ENCODE data around the gene BTBD10.

The BTBD10 gene

DNA sequence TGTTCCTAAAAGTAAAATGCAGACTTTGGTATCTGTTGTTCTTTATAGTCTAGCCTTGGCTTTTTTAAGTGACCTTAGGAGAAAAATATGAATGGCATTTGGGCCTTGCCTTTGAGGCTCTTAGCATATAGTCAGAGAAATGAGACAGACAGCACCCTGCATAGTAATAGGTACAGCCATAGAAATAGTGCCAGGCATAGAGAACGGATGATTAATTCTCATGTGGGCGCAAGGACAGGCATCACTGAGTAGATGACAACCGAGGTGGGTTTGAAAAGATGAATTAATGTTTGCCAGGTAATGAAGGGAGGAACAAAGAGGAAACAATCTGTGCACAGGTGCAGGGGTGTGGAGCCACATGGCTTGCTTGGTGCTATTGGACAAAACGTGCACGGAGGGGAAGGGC, 95.0 kb downstream of the BTBD10 start:
- DNase-seq = no peak

DNA sequence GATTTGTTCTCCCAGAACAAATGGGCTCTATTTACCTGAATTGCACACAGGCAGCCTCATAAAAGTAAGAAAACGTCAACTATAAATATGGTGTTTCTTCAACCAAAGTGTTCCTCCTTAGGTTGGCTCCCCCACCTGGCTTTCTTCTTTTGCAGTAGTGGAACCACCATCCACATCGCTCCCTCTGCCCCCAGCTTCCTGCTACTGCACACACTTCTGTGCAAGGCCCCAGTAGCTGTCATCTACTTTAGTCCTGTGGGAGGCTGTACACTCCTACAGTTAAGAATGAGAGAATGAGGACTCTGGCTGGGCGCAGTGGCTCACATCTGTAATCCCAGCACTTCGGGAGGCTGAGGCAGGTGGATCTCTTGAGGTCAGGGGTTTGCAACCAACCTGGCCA, 95.9 kb downstream of the BTBD10 start:
- no peak for DNase-seq

DNA sequence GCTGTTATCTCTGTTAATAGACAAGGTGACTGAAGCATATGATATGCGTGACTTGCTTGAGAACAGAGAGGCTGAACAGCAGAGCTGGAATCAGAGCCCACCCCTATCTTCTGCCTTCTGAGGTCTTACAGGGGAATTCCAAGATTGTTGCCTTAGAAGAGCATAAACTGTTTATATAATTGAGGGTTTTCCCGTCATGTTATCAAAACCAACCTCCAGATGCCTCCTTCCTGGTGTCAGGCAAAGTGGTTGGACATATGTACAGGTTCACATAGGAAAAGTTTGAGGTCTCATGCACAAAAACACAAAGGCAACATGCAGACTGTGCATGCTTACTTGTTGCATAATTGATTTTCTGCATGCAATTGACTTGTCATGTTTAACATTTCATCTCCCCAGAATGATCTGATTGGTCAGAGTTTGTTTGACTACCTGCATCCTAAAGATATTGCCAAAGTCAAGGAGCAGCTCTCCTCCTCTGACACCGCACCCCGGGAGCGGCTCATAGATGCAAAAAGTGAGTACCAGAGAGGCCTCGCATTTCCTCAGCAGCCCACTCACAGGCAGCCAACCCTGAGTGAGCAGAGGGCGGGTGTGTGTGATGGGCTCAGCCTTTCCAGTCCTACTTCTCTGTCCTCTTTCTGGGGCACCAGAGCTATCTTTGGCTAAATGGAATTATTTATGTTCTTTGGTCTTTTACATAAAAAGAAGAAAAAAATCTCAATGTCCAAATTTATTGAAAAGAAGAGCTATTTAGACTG, 96.6 kb downstream of the BTBD10 start:
- no peak for DNase-seq

DNA sequence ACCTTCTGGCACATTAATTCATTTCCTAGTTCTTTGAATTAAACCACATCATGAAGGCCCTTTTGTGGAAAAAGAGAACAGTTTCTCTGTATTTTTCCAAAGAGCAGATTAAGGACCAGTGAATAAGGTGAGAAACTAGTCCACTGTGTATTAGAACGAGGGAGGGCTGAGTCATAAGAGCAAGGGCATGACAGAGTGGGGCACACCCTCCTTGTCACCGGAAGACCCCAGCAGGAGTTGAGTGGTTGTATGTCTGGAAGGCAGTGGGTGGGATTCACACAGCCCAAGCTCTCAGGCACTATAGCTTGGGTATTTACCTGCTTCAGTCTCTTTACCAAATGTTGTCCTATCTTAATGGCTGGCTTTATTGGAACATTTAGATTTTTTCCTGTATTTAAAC, 98.6 kb downstream of the BTBD10 start:
- DNase-seq = no peak

DNA sequence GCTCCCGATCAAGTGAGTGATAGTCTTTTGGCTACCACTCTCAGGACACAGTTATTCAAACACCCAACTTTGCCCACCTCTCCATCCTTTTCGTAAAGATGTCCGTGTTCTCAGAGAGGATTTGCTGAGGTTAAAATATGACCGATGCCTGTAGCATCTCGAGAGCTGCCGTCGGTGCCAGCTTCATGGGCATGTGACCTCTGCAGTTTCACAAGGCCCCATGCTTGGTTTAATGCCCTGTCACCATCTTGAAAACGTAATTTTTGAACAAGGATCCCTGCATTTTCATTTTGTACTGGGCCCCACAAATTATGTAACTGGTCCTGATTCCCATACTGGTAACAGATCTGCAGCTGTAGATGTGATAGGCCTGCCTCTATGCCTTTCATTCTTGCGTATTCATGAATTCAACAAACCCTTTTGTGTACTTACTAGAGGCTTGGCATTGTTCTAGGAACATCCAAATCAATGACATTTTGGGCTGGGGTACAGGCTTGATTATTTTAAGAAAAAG, 100.4 kb downstream of the BTBD10 start:
- no peak for DNase-seq

DNA sequence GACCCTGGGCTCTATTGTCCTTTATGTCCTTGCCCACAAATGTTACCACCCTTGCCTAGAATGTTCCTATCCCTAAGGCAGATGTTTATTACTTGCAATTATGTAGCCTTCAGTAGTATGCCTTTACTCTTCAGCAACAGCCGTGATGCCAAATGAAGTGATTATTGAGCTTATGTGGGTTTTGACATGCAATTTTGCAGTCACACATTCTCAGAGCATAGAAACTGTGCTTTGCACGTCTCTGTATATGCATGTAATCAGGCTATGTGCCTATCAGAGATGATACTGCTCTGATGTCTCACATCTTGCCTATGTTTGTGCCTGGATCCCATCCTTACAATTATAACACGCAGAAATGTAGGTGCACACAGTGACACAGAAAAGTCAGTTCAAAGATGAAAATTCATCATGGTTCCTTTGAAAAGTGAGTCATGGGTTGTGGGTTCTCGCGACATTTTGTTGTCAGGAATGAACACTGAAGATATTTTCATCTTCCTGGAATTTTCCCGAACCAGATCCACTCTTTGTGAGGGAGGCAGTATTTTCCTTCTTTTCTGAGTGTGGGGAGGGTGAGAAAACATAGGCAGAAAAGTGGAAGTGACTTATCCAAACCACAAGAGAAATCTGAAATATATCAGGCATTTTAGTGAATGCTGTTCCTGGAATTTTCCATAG, 104.3 kb downstream of the BTBD10 start:
- DNase-seq = no peak

DNA sequence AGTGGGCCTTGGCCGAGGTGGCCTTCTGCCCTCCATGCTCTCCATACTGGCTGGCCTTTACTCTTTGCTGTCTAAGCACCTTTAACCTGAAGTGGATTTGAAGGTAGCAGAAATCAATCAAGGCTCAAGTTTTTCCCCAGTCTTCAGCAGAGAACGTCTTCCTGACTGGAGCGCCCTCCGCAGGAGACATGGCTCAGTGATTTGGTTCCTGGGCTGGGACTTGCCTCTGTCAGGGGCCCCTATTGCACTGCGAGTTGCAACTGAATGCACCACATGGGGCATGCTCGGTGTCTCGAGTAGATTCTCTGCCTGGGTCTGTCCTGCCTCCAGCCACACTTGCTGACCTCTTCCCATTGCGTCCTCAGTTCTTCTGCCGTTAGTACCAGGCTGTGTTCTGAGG, 105.8 kb downstream of the BTBD10 start:
- DNase-seq = no peak

DNA sequence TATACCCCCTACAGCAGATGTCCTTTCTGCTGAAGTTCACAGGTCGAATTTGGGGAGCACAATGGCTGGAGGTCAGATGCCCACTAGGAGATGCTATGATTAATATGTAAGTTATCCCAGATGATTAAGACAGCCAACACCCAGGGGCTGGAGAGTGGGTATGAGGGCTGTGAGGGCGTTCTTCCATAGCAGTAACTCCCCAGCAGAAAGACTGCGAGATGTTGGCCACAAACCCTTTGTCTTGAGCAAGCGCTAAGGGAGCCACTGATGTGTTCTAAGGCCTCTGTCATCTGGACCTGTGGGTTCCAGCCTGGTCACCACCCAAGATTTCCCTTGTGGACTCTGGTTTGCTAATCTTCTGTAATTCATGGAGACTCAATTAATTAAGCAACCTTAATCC, 107.8 kb downstream of the BTBD10 start:
- no peak for DNase-seq

DNA sequence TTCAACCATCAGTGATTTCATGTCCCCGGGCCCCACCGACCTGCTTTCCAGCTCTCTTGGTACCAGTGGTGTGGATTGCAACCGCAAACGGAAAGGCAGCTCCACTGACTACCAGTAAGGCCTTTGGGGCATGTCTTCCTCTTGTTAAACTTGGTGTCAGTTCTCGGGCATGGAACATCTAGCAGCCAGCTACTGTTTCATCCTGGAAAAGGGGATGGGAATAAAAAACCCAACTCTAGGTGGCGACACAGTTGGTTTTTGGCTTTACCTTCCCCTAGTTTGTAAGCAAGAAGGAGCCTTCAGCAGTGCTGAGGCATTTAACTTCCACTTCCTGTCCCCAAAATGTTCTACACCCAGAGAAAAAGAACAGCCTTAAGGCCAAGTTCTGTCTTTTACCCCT, 108.7 kb downstream of the BTBD10 start:
- DNase-seq = no peak

DNA sequence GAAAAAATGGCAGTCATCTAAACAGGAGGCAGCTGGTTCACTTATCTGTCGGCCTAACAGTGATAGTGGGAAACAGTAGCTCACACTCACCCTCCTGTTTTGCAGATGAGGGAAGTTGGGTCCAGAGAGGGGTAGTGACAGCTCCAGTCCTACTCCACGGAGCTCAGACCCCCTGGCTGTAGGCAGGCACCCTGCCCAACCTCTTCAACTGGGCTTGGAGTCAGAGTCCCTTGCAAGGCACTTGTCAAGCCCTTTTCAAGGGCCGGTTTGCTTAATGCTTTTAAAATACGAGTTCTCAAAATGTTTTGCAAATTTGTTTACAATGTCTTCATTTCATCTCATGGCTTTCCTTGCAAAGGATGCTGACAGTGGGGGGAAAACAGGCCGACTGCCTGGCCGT, 110.3 kb downstream of the BTBD10 start:
- no peak for DNase-seq

DNA sequence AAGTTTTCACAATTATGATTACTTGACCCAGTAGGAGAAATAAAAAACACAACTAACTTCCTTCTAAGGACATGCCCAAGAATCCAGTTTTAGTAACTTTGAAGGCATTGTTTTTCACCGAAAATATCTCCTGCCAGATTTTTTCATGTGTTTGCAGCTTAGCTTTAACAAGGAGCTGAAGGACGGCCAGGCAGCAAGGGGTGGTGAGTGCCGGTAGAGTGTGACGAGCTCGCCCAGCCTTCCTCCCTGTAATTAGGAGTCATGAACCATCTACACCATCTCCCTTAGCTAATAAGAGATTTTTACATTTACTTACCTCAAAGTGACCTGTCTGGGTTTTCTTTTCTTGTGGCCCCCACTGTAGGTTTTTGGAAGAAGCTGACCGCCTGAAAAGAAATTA, 113.4 kb downstream of the BTBD10 start:
- DNase-seq = no peak

DNA sequence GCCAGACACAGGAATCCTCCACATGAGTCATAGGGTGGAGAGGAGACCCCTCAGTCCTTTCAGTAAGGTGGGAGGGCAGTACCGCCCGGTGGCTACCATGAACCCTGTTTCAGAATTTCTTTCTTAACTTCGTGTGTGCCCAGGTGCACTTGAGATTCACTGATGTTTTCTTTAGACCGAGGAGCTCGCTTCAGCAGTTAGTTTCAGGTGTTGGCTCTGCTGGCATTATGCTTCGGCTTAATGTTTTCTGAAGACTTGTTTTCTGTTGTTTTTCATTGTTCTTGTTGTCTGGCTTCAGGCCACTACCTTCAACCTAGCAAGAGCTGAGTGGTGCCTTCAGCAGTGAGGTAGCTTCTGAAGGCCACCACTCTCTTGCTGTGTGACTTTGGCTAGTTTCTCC, 114.0 kb downstream of the BTBD10 start:
- no peak for DNase-seq

DNA sequence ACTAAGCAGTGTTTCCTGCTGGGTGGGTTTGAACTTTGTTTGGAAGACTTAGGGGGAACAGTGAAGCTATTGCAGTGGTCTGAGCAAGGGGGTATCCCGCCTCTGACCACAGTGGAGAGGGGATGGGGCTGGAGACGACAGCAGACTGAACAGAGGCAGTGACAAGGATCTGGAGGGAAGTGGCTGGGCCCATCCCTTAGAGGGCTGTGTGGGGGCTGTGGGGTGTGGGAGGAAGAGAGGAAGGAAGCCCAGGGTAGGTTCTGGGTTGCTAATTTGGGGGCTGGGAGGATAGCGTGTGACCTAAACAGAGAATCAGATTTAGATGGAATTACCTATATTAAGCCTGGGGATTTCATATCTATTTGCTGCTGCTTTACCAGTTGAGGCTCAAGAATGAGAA, 114.7 kb downstream of the BTBD10 start:
- DNase-seq = no peak

DNA sequence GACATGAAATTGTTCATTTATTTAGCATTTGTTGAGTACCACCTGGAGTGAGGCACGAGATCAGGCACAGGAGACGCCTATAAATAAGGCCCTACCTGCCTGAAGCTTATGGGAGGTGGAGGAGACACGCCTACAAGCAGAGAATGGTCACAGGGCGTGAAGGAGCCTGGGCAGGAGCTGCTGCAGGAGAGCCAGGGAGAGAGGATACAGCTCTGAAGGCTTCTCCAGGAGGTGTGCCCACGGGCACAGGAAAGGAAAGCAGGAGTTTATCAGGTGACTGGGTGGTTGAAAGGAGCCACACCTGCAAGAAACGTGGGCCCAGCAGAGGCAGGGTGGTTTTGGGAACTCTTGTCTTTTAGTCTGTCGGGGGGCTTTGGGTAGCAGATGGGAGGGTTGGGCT, 115.1 kb downstream of the BTBD10 start:
- no peak for DNase-seq

DNA sequence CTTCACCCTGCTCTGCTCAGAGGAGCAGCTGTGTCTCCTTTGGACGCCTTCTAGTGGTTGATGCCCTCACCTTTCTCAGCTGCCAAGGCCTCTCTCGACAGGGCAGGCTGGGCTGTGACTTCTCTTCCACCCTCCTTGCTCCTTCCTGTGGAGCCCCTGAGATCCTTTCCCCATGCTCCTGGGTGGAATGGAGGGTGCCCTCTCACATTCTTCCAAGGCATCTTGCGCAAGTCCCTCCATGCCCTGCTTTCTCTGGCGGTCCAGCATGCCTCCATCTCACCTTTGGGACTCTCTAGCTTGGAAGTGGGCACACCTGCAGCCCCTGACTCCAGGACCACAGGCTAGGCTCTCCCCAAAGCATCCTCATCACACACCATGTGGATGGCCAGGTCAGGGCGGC, 116.6 kb downstream of the BTBD10 start:
- no peak for DNase-seq

DNA sequence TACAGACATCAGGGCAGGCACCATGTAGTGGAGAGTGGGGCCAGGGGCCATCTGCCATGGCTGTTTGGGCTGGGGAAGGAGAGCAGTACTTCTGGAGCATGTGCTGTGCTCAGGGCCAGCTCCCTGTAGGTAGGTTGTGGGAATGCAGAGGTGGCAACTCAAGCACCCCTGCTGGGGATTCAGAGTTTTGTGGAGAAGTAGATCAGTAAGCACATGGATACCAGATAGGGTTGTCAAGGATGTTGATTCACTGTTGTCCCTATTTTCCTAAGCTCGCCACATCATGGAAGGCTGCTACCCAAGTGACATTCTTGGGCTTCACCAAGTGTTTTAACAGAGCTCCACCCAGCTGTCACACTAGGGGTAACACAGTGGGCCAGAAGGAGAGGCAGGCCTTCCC, 118.2 kb downstream of the BTBD10 start:
- no peak for DNase-seq

DNA sequence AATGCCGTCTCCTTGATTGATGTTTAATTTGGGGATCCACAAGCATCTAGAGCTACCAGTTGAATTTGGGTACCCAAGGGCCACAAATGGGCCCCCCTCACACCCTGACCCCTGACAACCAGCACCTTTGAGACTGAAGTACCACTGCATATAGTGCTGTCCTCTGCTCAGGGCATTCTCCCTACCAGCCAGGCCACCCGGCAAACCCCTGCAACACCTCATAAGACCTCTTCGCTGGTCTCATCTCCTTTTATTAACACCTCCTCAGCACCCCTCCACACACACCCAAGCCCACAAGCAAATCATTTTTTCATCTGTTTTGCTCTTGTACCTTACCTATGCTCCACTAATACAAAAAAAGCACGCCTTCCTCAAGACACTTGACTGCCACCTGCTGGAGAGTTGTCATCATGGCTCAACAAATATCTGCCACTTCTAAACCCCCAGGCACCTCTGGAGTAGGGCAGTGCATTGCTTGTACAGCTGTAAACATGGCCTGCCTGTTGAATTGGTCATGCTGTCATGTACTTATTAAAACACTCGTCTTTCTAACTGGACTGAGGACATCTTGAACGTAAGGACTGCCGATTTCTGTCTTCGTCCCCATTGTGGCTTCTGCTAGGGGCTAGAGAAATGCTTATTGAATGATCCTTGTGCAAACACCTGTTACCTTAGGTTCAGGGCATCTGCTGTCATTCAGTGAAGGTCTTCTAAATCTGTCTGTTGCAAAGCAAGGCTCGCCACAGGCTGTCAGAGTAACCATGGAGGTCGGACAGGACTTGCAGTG, 118.9 kb downstream of the BTBD10 start:
- peak; percentile 74 to 82 for DNase-seq

DNA sequence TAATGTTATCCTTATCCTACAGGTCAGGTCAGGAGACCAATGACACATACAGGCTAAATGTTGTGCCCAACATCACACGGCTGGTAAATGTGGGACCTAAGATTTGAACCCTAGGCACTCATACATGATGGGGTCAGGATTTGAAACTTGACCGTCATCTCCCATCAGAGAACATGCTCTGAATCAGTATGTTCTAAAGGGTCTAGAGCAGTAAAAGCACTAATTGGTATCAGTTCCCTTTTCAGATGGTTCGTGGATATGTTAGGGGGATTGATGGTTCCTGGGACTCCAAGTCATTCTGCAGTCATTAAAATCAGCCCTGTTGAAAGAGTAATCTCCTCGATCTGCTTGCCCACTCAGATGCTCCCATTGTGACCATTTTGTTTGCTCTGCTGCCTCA, 120.0 kb downstream of the BTBD10 start:
- DNase-seq = no peak

DNA sequence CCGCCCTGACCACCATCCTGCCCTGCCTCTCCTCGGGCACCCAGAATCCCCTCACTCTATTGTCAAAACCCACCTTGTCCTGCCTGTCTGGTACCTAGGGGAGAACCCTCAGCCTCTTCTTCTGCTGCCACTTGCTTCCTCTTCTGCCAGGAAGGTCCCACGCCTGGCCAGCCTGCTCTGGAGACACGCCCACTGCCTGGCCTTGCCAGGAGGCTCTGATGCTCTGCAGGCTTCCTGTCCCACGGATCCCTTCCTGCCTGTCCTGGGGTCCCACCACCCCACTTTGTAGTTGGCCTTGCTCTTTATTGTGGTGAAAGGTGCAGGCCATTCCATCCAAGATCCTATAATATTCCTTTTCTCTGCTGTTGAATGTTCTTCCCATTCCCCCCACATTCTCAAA, 122.0 kb downstream of the BTBD10 start:
- no peak for DNase-seq

DNA sequence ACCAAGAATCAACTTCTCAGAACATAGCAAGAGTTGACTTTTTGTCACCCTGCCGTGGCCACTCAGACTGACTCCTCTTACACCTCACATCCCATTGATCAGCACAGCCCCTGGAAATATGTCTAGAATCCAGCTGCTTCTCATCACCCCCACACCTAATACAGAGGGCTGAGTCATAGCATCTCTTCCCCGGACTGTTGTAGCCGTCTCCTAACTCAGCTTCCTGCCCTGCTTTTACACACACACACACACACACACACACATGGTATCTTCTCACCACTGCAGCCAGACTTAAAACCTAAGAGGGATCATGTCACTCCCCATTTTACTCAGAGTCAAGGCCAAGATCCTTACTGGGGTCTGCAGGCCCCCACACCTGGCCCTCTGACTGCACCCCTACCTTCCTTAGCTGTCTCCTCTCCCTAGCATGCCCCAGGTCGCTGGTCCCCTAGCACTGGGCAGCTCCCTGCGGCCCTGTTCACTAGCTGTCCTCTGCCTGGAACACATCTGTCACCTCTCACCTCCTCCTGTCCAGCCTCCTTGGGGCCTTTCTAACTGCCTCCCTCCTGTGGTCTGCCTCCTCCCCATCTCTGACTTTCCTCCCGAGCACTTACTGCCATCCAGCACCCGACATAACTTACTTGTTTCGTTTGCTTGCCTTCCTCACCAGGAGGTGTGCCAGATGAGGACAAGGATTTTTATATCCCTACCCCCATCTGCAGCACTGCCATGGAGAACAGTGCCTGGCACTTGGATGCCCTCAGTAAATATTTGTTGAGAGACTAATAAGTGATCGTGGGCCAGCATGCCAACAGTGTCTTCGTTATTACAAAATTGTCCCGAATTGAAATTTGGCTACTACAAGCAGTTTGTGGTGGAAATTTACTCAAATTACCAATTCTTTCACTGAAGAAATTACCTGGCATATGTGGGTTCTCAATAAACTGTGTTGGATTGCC, 123.5 kb downstream of the BTBD10 start:
- DNase-seq = peak in 1 of 2 donors; percentile 27

DNA sequence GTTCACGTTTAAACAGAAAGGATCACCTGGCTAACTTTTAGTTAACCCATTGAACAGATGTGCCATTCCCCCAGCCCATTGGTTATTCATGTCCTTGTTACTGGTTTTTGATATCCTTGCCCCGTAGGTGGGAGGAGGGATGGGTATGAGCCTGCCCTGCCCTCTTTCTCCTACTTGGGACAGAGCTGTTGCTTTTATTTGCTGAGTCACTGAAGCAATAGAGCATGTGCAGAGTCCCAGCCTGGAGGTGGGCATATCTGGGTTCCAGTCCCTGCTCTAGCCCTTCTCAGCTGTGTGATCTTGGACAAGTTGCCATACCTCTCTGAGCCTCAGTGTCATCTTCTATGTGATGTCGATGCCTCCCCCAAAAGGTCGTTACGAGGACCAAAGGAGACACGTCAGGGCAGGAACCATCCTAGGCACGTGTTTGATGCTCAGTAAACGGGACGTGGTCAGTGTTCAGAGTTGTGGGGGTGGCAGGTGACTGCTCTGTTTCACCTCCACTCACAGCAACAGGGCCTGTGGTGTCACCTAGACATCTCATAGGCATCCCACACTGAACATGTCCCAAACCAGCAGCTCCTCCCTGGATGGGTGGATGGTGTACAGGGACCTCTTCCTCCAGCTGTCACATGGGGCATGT, 124.5 kb downstream of the BTBD10 start:
- DNase-seq = no peak

DNA sequence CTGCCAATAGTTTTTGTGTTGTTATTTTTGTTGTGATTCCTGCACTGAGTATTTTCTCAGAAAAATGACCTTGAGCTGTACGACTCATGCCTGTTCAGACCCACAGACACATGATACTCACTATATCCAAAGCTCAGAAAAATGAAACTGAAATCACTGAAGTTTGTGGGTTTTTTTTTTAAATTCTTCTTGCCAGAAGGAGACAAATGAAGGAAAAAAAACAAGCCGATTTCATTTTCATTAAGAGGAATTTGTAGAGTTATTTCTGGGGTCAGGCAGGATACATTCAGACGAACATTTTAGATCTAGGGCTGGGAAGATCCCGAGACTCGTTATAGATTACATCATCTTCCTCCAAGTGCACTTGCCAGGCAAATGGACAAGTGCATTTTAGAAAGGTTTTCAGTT, 125.0 kb downstream of the BTBD10 start:
- DNase-seq = no peak
